Measurements from ENCODE around the gene PCBP3.

DNA sequence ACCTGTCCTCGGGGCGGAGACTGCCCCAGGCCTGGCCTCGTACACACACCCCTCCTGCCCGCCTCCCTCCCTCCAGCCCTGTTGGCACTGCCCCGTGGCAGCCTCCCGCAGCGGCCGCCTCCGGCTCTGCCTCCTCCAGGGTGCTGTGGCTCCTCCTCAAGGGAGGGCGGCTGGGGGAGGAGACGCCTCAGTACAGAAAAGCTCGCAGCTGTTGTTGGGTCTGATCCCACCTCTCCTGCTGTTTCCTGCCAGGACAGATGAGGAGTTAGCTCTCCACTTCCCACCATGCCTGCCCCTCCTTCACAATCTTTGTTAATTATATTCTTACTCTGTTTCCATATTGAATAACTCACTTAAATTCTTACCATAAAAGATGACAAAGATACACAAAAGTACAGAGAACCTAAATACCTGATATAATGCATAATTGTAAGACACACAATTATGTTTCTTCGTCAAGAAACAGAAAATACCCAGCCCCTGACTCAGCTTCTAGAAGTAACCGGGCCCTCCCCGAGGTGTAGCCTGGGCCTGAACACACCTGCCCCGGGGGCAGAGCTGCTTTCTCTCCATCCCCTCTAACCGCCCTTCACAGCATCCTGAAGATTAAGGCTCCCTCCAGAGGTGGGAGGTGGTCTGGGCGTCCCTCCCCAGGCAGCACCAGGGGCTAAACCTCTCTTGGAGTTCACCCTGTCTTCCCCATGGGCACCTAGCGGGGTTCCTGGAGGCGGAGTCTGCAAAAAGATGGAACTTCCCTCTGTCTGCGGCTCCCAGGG is 307.4 kb downstream of the PCBP3 start:
- TF ChIP-seq, protein P1, sequence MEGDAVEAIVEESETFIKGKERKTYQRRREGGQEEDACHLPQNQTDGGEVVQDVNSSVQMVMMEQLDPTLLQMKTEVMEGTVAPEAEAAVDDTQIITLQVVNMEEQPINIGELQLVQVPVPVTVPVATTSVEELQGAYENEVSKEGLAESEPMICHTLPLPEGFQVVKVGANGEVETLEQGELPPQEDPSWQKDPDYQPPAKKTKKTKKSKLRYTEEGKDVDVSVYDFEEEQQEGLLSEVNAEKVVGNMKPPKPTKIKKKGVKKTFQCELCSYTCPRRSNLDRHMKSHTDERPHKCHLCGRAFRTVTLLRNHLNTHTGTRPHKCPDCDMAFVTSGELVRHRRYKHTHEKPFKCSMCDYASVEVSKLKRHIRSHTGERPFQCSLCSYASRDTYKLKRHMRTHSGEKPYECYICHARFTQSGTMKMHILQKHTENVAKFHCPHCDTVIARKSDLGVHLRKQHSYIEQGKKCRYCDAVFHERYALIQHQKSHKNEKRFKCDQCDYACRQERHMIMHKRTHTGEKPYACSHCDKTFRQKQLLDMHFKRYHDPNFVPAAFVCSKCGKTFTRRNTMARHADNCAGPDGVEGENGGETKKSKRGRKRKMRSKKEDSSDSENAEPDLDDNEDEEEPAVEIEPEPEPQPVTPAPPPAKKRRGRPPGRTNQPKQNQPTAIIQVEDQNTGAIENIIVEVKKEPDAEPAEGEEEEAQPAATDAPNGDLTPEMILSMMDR (IDR thresholded peaks at IDR 0.05) = no peak
- no peak for TF ChIP-seq POLR2A (IDR thresholded peaks at IDR 0.05)
